GM21737 (cell line): ENCODE results near the gene ADGRG3.

Source experiments
- ATAC-seq: cut with Tn5 transposase; IDR thresholded peaks from one replicate; pipeline ENCODE4 v1.9.1; 2021; ENCODE audit warnings: mild to moderate bottlenecking, moderate library complexity; ENCODE audit not compliant: unreplicated experiment

The ADGRG3 gene

GRCh38 chr16:57734925-57735754 lies 67.0 kb downstream of the ADGRG3 start:
- peak; percentile 82 for ATAC-seq

- peak; percentile 19 for ATAC-seq
These were observed 67.8 kb downstream of the ADGRG3 start, which contains the start of gene KATNB1 for GRCh38 chr16:57735755-57736418. Gene KATNB1, plus strand, starts transcription at chr16:57735770. Its CDS starts 1,474 bp downstream, at chr16:57737244.

- ATAC-seq = no peak
These were observed 68.6 kb downstream of the ADGRG3 start for GRCh38 chr16:57736419-57737351.

- ATAC-seq = no peak
These were observed 70.7 kb downstream of the ADGRG3 start for GRCh38 chr16:57738844-57739243.
